Heart left ventricle (tissue), 16 donors: ENCODE results near the gene COX6B2. TPM values are rescaled to one million over a fixed set of nuclear protein-coding genes. Genes with fewer than 3 reads are reported as not detected.

Experiments
- ATAC-seq, 4 donors: fragments of 200-7000 bp; cut with Tn5 transposase; one replicate each; pipeline ENCODE4 v1.9.1; 2020 to 2022; ENCODE audit warnings: moderate library complexity in 4 of 4, mild to moderate bottlenecking in 3 of 4, moderate number of reproducible peaks in 1 of 4
- DNase-seq, 5 donors: peaks; one replicate each; pipeline ENCODE4 v3.0.0-alpha.2; 2020
- H3K27ac ChIP-seq, 12 donors: fragments of 200-600 bp; sonication (generic) in 4 of 12; one replicate each; pipeline versions ENCODE4 v1.5.0 to v1.8.0; 2016 to 2022; ENCODE audit warnings: mild to moderate bottlenecking in 2 of 12
- H3K27me3 ChIP-seq, 9 donors: fragments of 200-600 bp; sonication (generic) in 2 of 9; one replicate each; pipeline versions ENCODE4 v1.5.1 to v1.8.0; 2016 to 2022; ENCODE audit warnings: mild to moderate bottlenecking in 3 of 9
- H3K36me3 ChIP-seq, 9 donors: fragments of 200-600 bp; sonication (generic) in 2 of 9; one replicate each; pipeline versions ENCODE4 v1.5.0 to v1.8.0; 2018 to 2022; ENCODE audit warnings: mild to moderate bottlenecking in 2 of 9
- H3K4me1 ChIP-seq, 12 donors: fragments of 200-600 bp; sonication (generic) in 4 of 12; one replicate each; pipeline versions ENCODE4 v1.5.0 to v1.8.0; 2016 to 2022; ENCODE audit warnings: mild to moderate bottlenecking in 3 of 12
- H3K4me3 ChIP-seq, 12 donors: fragments of 200-600 bp; sonication (generic) in 4 of 12; one replicate each; pipeline versions ENCODE4 v1.5.0 to v1.8.0; 2017 to 2022; ENCODE audit warnings: mild to moderate bottlenecking in 9 of 12, moderate library complexity in 4 of 12
- H3K9me3 ChIP-seq, 12 donors: fragments of 200-600 bp; sonication (generic) in 4 of 12; one replicate each; pipeline versions ENCODE4 v1.5.0 to v1.8.0; 2016 to 2022; ENCODE audit warnings: mild to moderate bottlenecking in 1 of 12
- CTCF ChIP-seq, 12 donors: fragments of 200-600 bp; sonication (generic) in 4 of 12; IDR thresholded peaks; one replicate each; pipeline versions ENCODE4 v1.5.0 to v1.8.0; 2018 to 2022; ENCODE audit warnings: antibody characterized with exemption in 12 of 12, mild to moderate bottlenecking in 5 of 12
- POLR2A ChIP-seq, 2 donors: fragments of 450-650 bp; IDR thresholded peaks; one replicate each; pipeline ENCODE4 v1.6.1; 2017; ENCODE audit warnings: antibody characterized with exemption in 2 of 2, mild to moderate bottlenecking in 2 of 2, moderate library complexity in 2 of 2
- WGBS, 4 donors: extraction: QIAGEN DNeasy Blood & Tissue Kit in 2 of 4; methylation state at CpG; one replicate each; pipeline versions ENCODE4 v1.1.5 to v1.1.7; 2013 to 2018; 5-methylcytosine and 5-hydroxymethylcytosine counted together
- intact Hi-C, 10 donors: fragments of 100-400 bp; cut with DNase I; formaldehyde crosslinking; loops; one replicate each; pipeline versions ENCODE4 v1.11.1 to v1.14.2; 2022
- polyA plus RNA-seq, 2 donors: library from polyadenylated mRNA; stranded (reverse); fragments of 200-250 nt; gene quantifications; one replicate each; pipeline ENCODE4 v1.2.3, GENCODE V29; 2013
- total RNA-seq, 9 donors: library from RNA; depleted of rRNA in 2 of 9; stranded (reverse); fragments of >200 nt in 2 of 9; fragmentation: NEBNext Ultra II Directional in 3 of 9; extraction: Animal tissue kit (Norgen Biotek cat#: 25700) in 3 of 9; gene quantifications; one replicate each; pipeline versions ENCODE4 v1.1.0 to v1.2.4, GENCODE V29; 2016 to 2023
- donor health status: ischemic (EF 13 %, LVEDD 7.1; RV severe dilation, severe dysfunction).
- donor health status: healthy with polysubstance abuse.
- donor health status: DM: no; HTN: yes; CAD: no.
- donor health status: DM: no; HTN: no; CAD: no.
- donor health status: ischemic (EF 25% LVEDD 6.9; RV normal size, moderate dysfunction).
- donor health status: ischemic (EF 25% LVEDD 5.7; RV mildly dilated, moderate dysfunction).
- donor health status: healthy.
- donor health status: DM: yes; HTN: yes; CAD: no.
- donor health status: ischemic (EF 35%, LVEDD 5.7; RV mildly dilated, moderate dysfunction).
- donor health status: nonischemic (EF 11% LVEDD 7.7; RV severe dilation, severe dysfunction).
- donor health status: DM: yes; HTN: yes; CAD: no.
- donor health status: PGD.
- donor health status: ischemic (EF 29% LVEDD 5.4; RV normal size, mild dysfunction).
- donor health status: nonischemic (EF 23%, LVEDD 6.1; RV moderate dilation, normal function).

Gene COX6B2
- total and polyA plus RNA-seq, 11 donors: 0.16 TPM; not detected in 10

- intact Hi-C loops: no loop called here
- WGBS, 4 donors: 75 to 80% (median 75%) methylated on average over 11 of the region's 11 CpGs
- no peak overlapping the region for H3K4me3 ChIP-seq
- peaks cover 0 to 21% (median 14%) of the 10 kb centered on the region in 12 donors for H3K4me1 ChIP-seq
- peaks cover 10 to 62% (median 42%) of the 10 kb centered on the region in 9 donors for H3K27me3 ChIP-seq
- peaks cover 0 to 13% (median 0%) of the 10 kb centered on the region in 9 donors for H3K36me3 ChIP-seq
- no peak overlapping the region for H3K27ac ChIP-seq
- DNase-seq: no peak
- no peaks in the 10 kb centered on the region for H3K9me3 ChIP-seq
- ATAC-seq: no peak
- no peak for TF ChIP-seq CTCF (IDR thresholded peaks at IDR 0.05)
- no peak for TF ChIP-seq POLR2A (IDR thresholded peaks at IDR 0.05)
Observed at GRCh38 chr19:55350620-55351315, 3.8 kb downstream of the COX6B2 start.

DNA sequence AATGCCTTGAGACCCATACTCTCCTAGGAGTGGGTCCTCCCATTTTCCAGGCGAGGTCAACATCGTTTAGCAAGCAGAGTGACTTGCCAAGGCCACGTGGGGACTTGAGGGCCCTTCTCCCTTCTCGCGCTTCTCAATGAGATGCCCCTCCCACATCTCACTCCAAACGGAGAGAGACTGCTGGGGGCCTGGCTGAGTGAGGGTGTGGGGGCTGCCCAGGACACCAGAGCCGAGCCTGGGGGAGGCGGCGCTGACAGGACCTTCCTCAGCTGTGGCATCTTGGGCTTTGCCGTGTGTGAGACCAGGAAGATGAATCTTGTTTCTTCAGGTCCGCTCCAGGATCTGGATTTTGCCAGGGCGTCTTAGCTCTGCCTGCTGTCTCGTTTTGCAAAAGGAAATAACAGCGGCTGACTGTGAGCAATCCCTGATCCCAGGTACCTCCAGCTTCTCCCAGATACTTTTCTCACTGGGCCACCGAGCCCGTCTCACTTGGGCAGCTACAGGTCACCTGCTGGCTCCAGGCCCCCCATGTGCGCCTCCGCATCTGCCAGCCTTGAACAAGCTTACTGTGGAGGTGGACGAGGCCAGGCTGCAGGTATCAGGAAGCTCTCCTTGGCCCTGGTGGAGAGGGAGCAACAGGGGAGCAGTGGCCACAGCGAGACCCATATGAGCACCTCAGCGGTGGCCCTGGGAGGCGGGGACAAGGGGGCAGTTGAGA, 6.0 kb downstream of the COX6B2 start:
- intact Hi-C loops: no loop called here

GRCh38 chr19:55347442-55348009, 7.0 kb downstream of the COX6B2 start:
- Histone ChIP-seq H3K4me1 (peaks cover 0 to 8% (median 0%) of the 10 kb centered on the region in 12 donors), H3K27me3 (peaks cover 0 to 30% (median 14%) of the 10 kb centered on the region in 9 donors), H3K9me3 (no peaks in the 10 kb centered on the region), H3K4me3 (no peak overlapping the region), H3K27ac (no peak overlapping the region), H3K36me3 (peaks cover 0 to 24% (median 14%) of the 10 kb centered on the region in 9 donors)
- TF ChIP-seq CTCF (IDR thresholded peaks at IDR 0.05): no peak
- no peak for TF ChIP-seq POLR2A (IDR thresholded peaks at IDR 0.05)
- WGBS, 4 donors: 77 to 90% (median 81%) methylated on average over 6 to 10 of the region's 10 CpGs
- ATAC-seq (no peak), DNase-seq (no peak)
- intact Hi-C loops: no loop called here

More for the DNA sequence above, 6.0 kb downstream of the COX6B2 start:
- ATAC-seq (no peak), DNase-seq (no peak)
- Histone ChIP-seq H3K27ac (no peak overlapping the region), H3K4me3 (no peak overlapping the region), H3K4me1 (peaks cover 0 to 13% (median 4%) of the 10 kb centered on the region in 12 donors), H3K36me3 (peaks cover 0 to 16% (median 8%) of the 10 kb centered on the region in 9 donors), H3K27me3 (peaks cover 3 to 39% (median 24%) of the 10 kb centered on the region in 9 donors), H3K9me3 (no peaks in the 10 kb centered on the region)
- WGBS, 4 donors: 67 to 72% (median 69%) methylated on average over 18 to 22 of the region's 22 CpGs
- no peak for TF ChIP-seq CTCF (IDR thresholded peaks at IDR 0.05)
- TF ChIP-seq POLR2A (IDR thresholded peaks at IDR 0.05): no peak
